Skin epidermis (tissue), 12 donors: ENCODE results near the gene UTP25.

Source experiments
- H3K27ac ChIP-seq, 21 experiments: fragments of 200-600 bp; sonication (generic) in 11 of 21; one replicate each; pipeline ENCODE4 v1.5.0; 2020; ENCODE audit warnings: mild to moderate bottlenecking in 3 of 21, inconsistent platforms in 2 of 21, moderate library complexity in 2 of 21
- H3K4me3 ChIP-seq, 7 experiments: fragments of 200-600 bp; sonication (generic) in 2 of 7; one replicate each; pipeline ENCODE4 v1.5.0; 2020; ENCODE audit warnings: inconsistent platforms in 2 of 7, mild to moderate bottlenecking in 2 of 7, moderate library complexity in 1 of 7

The UTP25 gene

DNA sequence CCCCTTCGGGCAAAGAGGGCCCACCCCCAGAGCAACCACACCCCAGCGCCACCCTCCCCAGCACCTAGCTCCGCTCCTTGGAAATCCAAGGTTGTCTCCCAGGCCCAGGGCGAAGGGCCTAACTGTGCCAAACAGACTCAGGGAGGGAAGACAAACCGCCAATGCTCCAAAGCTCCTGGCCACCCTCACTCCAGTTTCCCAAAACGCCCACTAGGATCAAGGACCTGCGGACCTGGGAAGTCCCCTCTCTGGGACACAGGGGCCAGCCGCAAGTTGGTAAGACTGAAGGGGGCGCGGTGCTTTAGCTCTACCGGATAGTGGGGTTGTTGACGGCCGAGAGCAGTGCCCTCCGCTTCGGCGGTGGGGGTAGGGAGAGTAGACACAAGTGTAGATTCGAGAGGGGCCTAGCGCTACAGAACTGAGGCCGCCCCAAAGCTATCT, 22.4 kb upstream of the UTP25 start:
- peak overlapping the region; percentile 38 to 64 (median 59) for H3K4me3 ChIP-seq

GRCh38 chr1:209805875-209806760, 21.7 kb upstream of the UTP25 start, which contains the start of gene IRF6:
Gene IRF6 (minus strand): TSS chr1:209806142. CDS start chr1:209801413, 4,729 bp downstream.
- Histone ChIP-seq H3K27ac (peak within 1 kb of the TSS; percentile 80 to 97 (median 90)), H3K4me3 (peak within 1 kb of the TSS; percentile 38 to 64 (median 59))

More for the DNA sequence above, 22.4 kb upstream of the UTP25 start:
- peak overlapping the region; percentile 60 to 97 (median 89) for H3K27ac ChIP-seq

DNA sequence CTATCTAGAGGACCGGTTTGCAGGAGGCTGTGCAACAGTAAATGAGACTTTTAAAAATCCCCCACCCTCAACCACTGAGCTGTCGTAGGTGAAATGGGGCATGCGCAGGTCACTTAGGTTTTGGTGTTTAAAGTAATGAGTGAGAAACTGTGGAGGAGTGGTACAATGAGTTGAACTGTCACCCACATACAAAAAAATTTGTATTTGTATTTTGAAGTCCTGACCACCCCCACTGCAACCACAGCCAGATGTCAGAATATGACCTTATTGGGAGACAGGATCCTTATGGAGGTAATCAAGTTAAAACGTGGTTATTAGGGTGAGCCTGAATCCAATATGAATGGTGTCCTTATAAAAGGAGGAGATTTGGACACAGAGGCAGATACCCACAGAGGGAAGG, 20.3 kb upstream of the UTP25 start:
- Histone ChIP-seq H3K27ac (peak overlapping the region in 3 of 21 experiments; percentile 8 to 88 (median 29)), H3K4me3 (no peak overlapping the region)

- no peak overlapping the region for H3K4me3 ChIP-seq
Measured at GRCh38 chr1:209808059-209808581, 19.7 kb upstream of the UTP25 start.

GRCh38 chr1:209809611-209810010, 18.2 kb upstream of the UTP25 start:
- H3K27ac ChIP-seq: peak overlapping the region in 3 of 21 experiments; percentile 18 to 59 (median 32)
- no peak overlapping the region for H3K4me3 ChIP-seq

More at GRCh38 chr1:209808059-209808581, 19.7 kb upstream of the UTP25 start:
- H3K27ac ChIP-seq: peak overlapping the region in 3 of 21 experiments; percentile 9 to 88 (median 29)

GRCh38 chr1:209810783-209811182, 17.0 kb upstream of the UTP25 start:
- Histone ChIP-seq H3K4me3 (no peak overlapping the region), H3K27ac (no peak overlapping the region)

DNA sequence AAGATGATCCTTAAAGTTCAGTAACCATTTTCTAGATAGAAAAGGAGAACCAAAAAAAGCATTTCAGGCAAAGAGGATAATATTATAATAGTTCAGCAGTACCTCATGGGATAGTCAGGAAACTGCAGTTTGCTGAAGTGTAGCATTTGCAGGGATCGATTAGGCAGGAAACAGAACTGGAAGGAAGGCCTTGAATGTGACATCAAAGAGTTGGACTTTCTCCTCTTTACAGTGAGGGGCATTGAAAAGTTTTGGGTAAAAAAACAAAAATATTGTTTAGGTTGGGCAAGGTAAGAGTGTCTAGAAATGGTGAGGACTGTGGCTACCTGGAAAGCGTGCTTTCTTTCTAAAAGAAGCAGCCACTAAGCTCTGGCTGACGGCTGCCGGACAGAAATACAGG, 13.9 kb upstream of the UTP25 start:
- no peak overlapping the region for H3K4me3 ChIP-seq
- H3K27ac ChIP-seq: peak overlapping the region in 2 of 21 experiments; percentile 83 to 97

- Histone ChIP-seq H3K27ac (peak overlapping the region in 20 of 21 experiments; percentile 57 to 97 (median 86)), H3K4me3 (no peak overlapping the region)
Measured at GRCh38 chr1:209815490-209815889, 12.3 kb upstream of the UTP25 start.

DNA sequence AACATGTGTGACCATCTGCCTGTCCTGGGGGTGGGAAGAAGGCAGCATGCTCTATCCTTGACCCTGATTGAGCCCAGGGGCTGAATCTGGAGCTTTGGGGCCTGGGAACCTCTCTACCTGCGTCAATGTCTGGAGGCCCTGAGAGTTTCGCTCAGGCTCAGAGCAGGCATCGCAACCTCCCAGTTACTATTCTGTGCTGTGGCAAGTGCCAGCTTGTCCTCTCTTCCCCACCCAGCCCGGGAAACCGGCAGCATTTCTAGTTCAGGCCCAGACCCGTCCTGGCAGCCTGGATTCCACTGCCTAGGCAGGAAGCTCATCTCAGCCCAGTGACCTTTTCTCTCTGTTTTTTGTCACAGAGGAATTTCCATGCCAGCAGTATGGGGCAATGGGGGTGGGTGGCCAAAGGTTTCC, 11.8 kb upstream of the UTP25 start:
- Histone ChIP-seq H3K4me3 (no peak overlapping the region), H3K27ac (peak overlapping the region in 20 of 21 experiments; percentile 57 to 97 (median 86))

DNA sequence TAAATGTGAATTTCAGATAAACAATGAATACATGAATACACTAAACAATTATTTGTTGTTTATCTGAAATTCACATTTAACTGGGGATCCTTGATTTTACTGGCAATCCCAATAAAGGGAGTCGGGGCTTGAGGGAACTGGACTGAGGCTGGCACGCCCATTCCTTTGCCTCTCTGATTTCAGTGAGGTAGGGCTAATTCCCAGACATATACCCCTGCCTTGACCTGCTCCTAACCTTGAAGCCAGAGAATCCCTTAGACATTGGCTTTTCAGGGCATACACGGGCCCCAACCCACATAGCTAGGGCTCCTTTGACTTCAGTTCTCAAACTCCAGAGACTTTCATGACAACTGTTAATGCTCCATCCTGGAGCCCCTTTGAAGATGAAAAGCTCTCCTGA, 10.8 kb upstream of the UTP25 start:
- Histone ChIP-seq H3K4me3 (no peak overlapping the region), H3K27ac (peak overlapping the region in 13 of 21 experiments; percentile 2 to 97 (median 87))

DNA sequence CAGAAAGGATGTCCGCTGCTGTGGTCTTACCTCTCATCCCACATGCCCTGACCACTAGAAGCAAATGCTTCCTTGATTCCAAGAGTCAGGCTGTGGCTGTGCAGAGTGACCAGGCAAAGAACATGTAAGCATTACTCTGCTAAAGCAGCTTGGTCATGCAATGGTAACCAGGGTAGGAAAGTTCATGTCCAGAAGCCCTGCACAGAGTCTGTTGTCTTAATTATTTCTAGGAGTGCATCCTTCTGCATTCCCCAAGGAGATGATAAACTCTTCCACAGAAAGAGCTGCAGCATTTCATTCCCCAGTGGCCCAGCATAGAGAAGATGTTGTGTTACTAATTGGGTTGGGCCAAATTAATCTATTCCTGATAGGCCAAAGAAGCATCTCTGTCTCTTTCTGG, 10.1 kb upstream of the UTP25 start:
- H3K4me3 ChIP-seq: no peak overlapping the region
- H3K27ac ChIP-seq: peak overlapping the region in 4 of 21 experiments; percentile 52 to 97 (median 80)

DNA sequence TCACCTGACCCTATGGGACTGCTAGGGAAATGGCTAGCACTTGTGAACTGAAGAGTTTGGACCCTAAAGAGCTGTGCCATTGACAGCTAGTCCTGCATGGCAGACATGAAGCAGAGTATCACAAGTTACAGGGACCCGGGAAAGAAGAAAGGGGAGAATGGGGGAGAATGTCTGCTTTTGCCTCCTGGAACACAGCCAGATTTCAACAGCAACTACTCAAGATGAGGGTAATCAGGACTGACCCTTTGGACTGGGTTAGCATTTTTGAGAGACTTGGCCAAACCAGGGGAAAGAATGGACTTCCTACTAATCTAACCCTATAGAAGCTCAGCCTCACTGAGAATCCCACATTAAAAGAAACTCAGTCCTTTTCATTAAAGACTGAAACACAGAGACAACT, 8.7 kb upstream of the UTP25 start:
- Histone ChIP-seq H3K4me3 (no peak overlapping the region), H3K27ac (no peak overlapping the region)

DNA sequence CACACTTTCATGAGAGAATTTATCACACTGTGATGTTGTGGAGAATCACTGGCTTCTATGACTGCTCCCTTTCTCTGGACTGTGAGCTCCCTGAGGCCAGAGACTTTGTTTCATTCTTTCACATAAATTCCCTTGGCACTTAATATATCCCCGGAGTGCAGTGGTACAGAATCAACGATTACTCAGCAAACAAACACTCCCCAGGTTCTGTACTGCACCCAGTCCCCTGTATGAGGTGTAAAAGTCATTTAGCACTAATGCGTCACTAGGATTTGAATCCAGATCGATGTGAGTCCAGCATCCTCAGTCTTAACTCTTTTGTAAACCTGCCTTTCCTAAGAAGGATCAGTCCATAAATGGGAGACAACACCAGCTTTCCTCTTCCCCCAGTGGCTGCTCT, 6.8 kb upstream of the UTP25 start:
- H3K4me3 ChIP-seq: no peak overlapping the region
- no peak overlapping the region for H3K27ac ChIP-seq

GRCh38 chr1:209822706-209823105, 5.1 kb upstream of the UTP25 start:
- Histone ChIP-seq H3K27ac (peak overlapping the region in 13 of 21 experiments; percentile 23 to 76 (median 61)), H3K4me3 (no peak overlapping the region)

- Histone ChIP-seq H3K27ac (peak overlapping the region in 19 of 21 experiments; percentile 6 to 76 (median 54)), H3K4me3 (no peak overlapping the region)
Measured at GRCh38 chr1:209823143-209824041, 4.4 kb upstream of the UTP25 start.

- Histone ChIP-seq H3K4me3 (no peak overlapping the region), H3K27ac (peak overlapping the region in 15 of 21 experiments; percentile 12 to 75 (median 33))
Measured at GRCh38 chr1:209825591-209826434, 2.0 kb upstream of the UTP25 start.

- Histone ChIP-seq H3K4me3 (no peak overlapping the region), H3K27ac (no peak overlapping the region)
Measured at GRCh38 chr1:209829716-209830115, 1.9 kb downstream of the UTP25 start.

- H3K4me3 ChIP-seq: no peak overlapping the region
- H3K27ac ChIP-seq: peak overlapping the region in 1 of 21 experiments; percentile 55
Measured at GRCh38 chr1:209830722-209831121, 3.0 kb downstream of the UTP25 start.

DNA sequence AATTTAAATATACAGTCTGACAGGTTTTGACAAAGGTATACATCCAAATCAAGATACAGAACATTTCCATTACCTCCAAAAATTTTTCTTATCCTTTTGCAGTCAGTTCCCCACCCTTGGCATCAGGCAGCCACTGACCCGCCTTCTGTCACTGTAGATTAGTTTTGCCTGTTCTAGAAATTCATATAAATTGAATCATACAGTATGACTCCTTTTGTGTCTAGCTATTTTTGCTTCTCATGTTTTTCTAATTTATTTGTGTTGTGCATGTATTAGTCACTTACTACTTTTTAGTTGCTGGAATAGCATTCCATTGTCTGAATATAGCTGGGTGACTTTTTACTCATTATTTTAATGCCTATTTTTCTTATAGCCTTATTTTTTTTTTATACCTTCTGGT, 3.8 kb downstream of the UTP25 start:
- H3K27ac ChIP-seq: peak overlapping the region in 2 of 21 experiments; percentile 38 to 55
- no peak overlapping the region for H3K4me3 ChIP-seq
